ENCODE measurements around the gene USHBP1. TPM values are rescaled to one million over a fixed set of nuclear protein-coding genes. Genes with fewer than 3 reads are reported as not detected.
A peak's percentile ranks its signal among the peaks of the same experiment; 100 is the strongest.

The USHBP1 gene
- total and polyA plus RNA-seq, 9 donors: 1.1 to 8.9 (median 2.0) TPM

- peak; percentile 91 to 97 (median 93) for DNase-seq
- H3K4me1 ChIP-seq (ENCODE audit: insufficient read depth): peaks cover 4% of the 10 kb centered on the region
- H3K27me3 ChIP-seq: no peaks in the 10 kb centered on the region
- peak within 1 kb of the TSS; percentile 57 for H3K4me3 ChIP-seq
- no peaks in the 10 kb centered on the region for H3K9me3 ChIP-seq
- 0 to 1% (median 0%) methylated on average over 27 of the region's 27 CpGs for WGBS, 3 donors
- H3K36me3 ChIP-seq: no peaks in the 10 kb centered on the region
- intact Hi-C loops (cut with DNase I): loop anchor here in 1 of 4 donors (5.0 kb wide), 1 partner anchor 55 kb away; no protein-coding TSS in a partner anchor
- peak within 1 kb of the TSS in 1 of 2 donors; percentile 48 for H3K27ac ChIP-seq
- no peak for TF ChIP-seq POLR2A (IDR thresholded peaks at IDR 0.05)
- TF ChIP-seq CTCF (IDR thresholded peaks at IDR 0.05): no peak
- TF ChIP-seq EP300 (IDR thresholded peaks at IDR 0.05): no peak
Measured at GRCh38 chr19:17266975-17267788, 2.6 kb upstream of the USHBP1 start, which contains the start of gene BABAM1. TSS of gene BABAM1 (plus strand) at chr19:17267443. CDS start at chr19:17268807, 1,364 bp downstream.

- intact Hi-C loops (cut with DNase I): loop anchor here in 1 of 4 donors (5.0 kb wide), 1 partner anchor 54 kb away; no protein-coding TSS in a partner anchor
- H3K4me3 ChIP-seq: no peak overlapping the region
Measured at GRCh38 chr19:17266589-17266974, 2.0 kb upstream of the USHBP1 start.

GRCh38 chr19:17266026-17266425 is 1.5 kb upstream of the USHBP1 start:
- TF ChIP-seq EP300 (IDR thresholded peaks at IDR 0.05): no peak
- 89 to 93% (median 91%) methylated on average over 7 of the region's 7 CpGs for WGBS, 3 donors
- intact Hi-C loops (cut with DNase I): loop anchor here in 1 of 4 donors (5.0 kb wide), 1 partner anchor 54 kb away; no protein-coding TSS in a partner anchor
- no peak overlapping the region for H3K27ac ChIP-seq
- no peaks in the 10 kb centered on the region for H3K27me3 ChIP-seq
- H3K9me3 ChIP-seq: no peaks in the 10 kb centered on the region
- DNase-seq: no peak
- H3K4me1 ChIP-seq (ENCODE audit: insufficient read depth): peaks cover 4% of the 10 kb centered on the region
- no peak overlapping the region for H3K4me3 ChIP-seq
- no peaks in the 10 kb centered on the region for H3K36me3 ChIP-seq

More at GRCh38 chr19:17266589-17266974, 2.0 kb upstream of the USHBP1 start:
- 72 to 74% (median 73%) methylated on average over 12 of the region's 12 CpGs for WGBS, 3 donors
- no peaks in the 10 kb centered on the region for H3K9me3 ChIP-seq
- TF ChIP-seq EP300 (IDR thresholded peaks at IDR 0.05) (no peak), CTCF (IDR thresholded peaks at IDR 0.05) (no peak)
- peaks cover 4% of the 10 kb centered on the region for H3K4me1 ChIP-seq (ENCODE audit: insufficient read depth)
- H3K36me3 ChIP-seq: no peaks in the 10 kb centered on the region
- no peak overlapping the region for H3K27ac ChIP-seq
- DNase-seq: no peak
- H3K27me3 ChIP-seq: no peaks in the 10 kb centered on the region

- WGBS, 3 donors: 72 to 76% (median 75%) methylated on average over 23 of the region's 23 CpGs
- H3K4me1 ChIP-seq (ENCODE audit: insufficient read depth): peaks cover 4% of the 10 kb centered on the region
- H3K36me3 ChIP-seq: no peaks in the 10 kb centered on the region
- H3K4me3 ChIP-seq: no peak overlapping the region
- TF ChIP-seq POLR2A (IDR thresholded peaks at IDR 0.05): no peak
- no peak for TF ChIP-seq CTCF (IDR thresholded peaks at IDR 0.05)
- TF ChIP-seq EP300 (IDR thresholded peaks at IDR 0.05): no peak
- no peaks in the 10 kb centered on the region for H3K9me3 ChIP-seq
- intact Hi-C loops (cut with DNase I): no loop called here
- no peaks in the 10 kb centered on the region for H3K27me3 ChIP-seq
- no peak overlapping the region for H3K27ac ChIP-seq
- no peak for DNase-seq
Measured at GRCh38 chr19:17263712-17264640, 569 bp downstream of the USHBP1 start.
